CD14-positive monocyte (primary cell): ENCODE data around the gene ADH1C. TPM values are rescaled to one million over a fixed set of nuclear protein-coding genes. Genes with fewer than 3 reads are reported as not detected.

Experiments
- DNase-seq, 3 donors: peaks; one replicate each; pipeline ENCODE4 v3.0.0-alpha.2; 2011 to 2022
- H2AFZ ChIP-seq: 2 replicates; pipeline ENCODE4 v1.6.0; 2012; ENCODE audit warnings: mild to moderate bottlenecking, low read depth, low read length, inconsistent platforms; ENCODE audit not compliant: insufficient read depth, poor library complexity, severe bottlenecking
- H3K27ac ChIP-seq, 2 donors: 1 replicate in 1 of 2; 2 replicates in 1 of 2; pipeline ENCODE4 v1.5.1; 2012 to 2013; ENCODE audit warnings: low read length in 2 of 2, control low read depth in 1 of 2, inconsistent platforms in 1 of 2, low read depth in 1 of 2, mild to moderate bottlenecking in 1 of 2
- H3K27me3 ChIP-seq, 2 donors: one replicate each; pipeline versions ENCODE4 v1.6.0 to v1.6.1; 2011 to 2013; ENCODE audit warnings: low read length in 2 of 2; ENCODE audit not compliant: control insufficient read depth in 2 of 2, insufficient read depth in 2 of 2
- H3K36me3 ChIP-seq, 2 donors: replicated peaks in 1 of 2; 1 replicate in 1 of 2; 2 replicates in 1 of 2; pipeline versions ENCODE4 v1.5.1 to v1.6.1; 2012 to 2013; ENCODE audit warnings: low read length in 2 of 2, control low read depth in 1 of 2, inconsistent platforms in 1 of 2, mild to moderate bottlenecking in 1 of 2; ENCODE audit not compliant: insufficient read depth in 2 of 2, control insufficient read depth in 1 of 2
- H3K4me1 ChIP-seq, 2 donors: 1 replicate in 1 of 2; 2 replicates in 1 of 2; pipeline versions ENCODE4 v1.5.1 to v1.6.1; 2012 to 2013; ENCODE audit warnings: low read length in 2 of 2, control low read depth in 1 of 2, inconsistent platforms in 1 of 2, mild to moderate bottlenecking in 1 of 2, moderate library complexity in 1 of 2; ENCODE audit not compliant: insufficient read depth in 2 of 2, control insufficient read depth in 1 of 2
- H3K4me2 ChIP-seq: replicated peaks from 2 replicates; pipeline ENCODE3; 2012; ENCODE audit warnings: low read length, moderate library complexity, mild to moderate bottlenecking; ENCODE audit not compliant: poor library complexity, severe bottlenecking; ENCODE audit errors: extremely low read depth
- H3K4me3 ChIP-seq, 3 experiments: fragments of 200-600 bp in 1 of 3; sonication (generic) in 1 of 3; replicated peaks in 1 of 3; 1 replicate in 2 of 3; 2 replicates in 1 of 3; pipeline ENCODE4 v1.5.1; 2011 to 2013; ENCODE audit warnings: low read length in 3 of 3, mild to moderate bottlenecking in 3 of 3, control low read depth in 2 of 3, low read depth in 2 of 3, inconsistent platforms in 1 of 3, moderate library complexity in 1 of 3
- H3K79me2 ChIP-seq: 2 replicates; pipeline ENCODE4 v1.6.0; 2012; ENCODE audit warnings: mild to moderate bottlenecking, control low read depth, inconsistent platforms, low read length, moderate library complexity; ENCODE audit not compliant: insufficient read depth
- H3K9ac ChIP-seq: 2 replicates; pipeline ENCODE4 v1.6.0; 2017; ENCODE audit warnings: low read length, mild to moderate bottlenecking; ENCODE audit not compliant: insufficient read depth, poor library complexity, severe bottlenecking
- H3K9me3 ChIP-seq, 2 donors: replicated peaks in 1 of 2; 1 replicate in 1 of 2; 2 replicates in 1 of 2; pipeline versions ENCODE4 v1.5.1 to v1.6.1; 2012 to 2013; ENCODE audit warnings: low read length in 2 of 2, control low read depth in 1 of 2; ENCODE audit not compliant: control insufficient read depth in 1 of 2, insufficient read depth in 1 of 2
- H4K20me1 ChIP-seq: 2 replicates; pipeline ENCODE4 v1.6.0; 2012; ENCODE audit warnings: mild to moderate bottlenecking, low read length, control low read depth, moderate library complexity; ENCODE audit not compliant: insufficient read depth
- H3K27ac Mint-ChIP-seq, 7 donors: one replicate each; pipeline ENCODE4 v1.8.0; 2020; ENCODE audit warnings: mild to moderate bottlenecking in 7 of 7, mixed read lengths in 7 of 7, moderate library complexity in 6 of 7, inconsistent platforms in 2 of 7
- H3K27me3 Mint-ChIP-seq, 3 donors: one replicate each; pipeline ENCODE4 v1.8.0; 2021 to 2022; ENCODE audit warnings: low read depth in 3 of 3, mild to moderate bottlenecking in 3 of 3, mixed read lengths in 3 of 3, moderate library complexity in 3 of 3, inconsistent platforms in 1 of 3
- H3K36me3 Mint-ChIP-seq, 2 donors: one replicate each; pipeline ENCODE4 v1.8.0; 2020; ENCODE audit warnings: mixed read lengths in 2 of 2, inconsistent platforms in 1 of 2, mild to moderate bottlenecking in 1 of 2
- H3K4me1 Mint-ChIP-seq: one replicate; pipeline ENCODE4 v1.8.0; 2020; ENCODE audit warnings: mild to moderate bottlenecking, mixed read lengths
- H3K4me3 Mint-ChIP-seq, 2 donors: one replicate each; pipeline ENCODE4 v1.8.0; 2020; ENCODE audit warnings: mild to moderate bottlenecking in 2 of 2, mixed read lengths in 2 of 2, moderate library complexity in 1 of 2
- H3K9me3 Mint-ChIP-seq, 7 donors: one replicate each; pipeline ENCODE4 v1.8.0; 2020 to 2022; ENCODE audit warnings: mixed read lengths in 7 of 7, mild to moderate bottlenecking in 6 of 7, moderate library complexity in 6 of 7, inconsistent platforms in 2 of 7
- CTCF ChIP-seq: fragments of 200-600 bp; IDR thresholded peaks from one replicate; pipeline ENCODE4 v1.8.0; 2022; ENCODE audit warnings: antibody characterized with exemption, mild to moderate bottlenecking
- WGBS: methylation state at CpG from one replicate; pipeline ENCODE4 v1.1.5; 2013; ENCODE audit warnings: missing lambda C conversion rate; ENCODE audit not compliant: insufficient coverage; 5-methylcytosine and 5-hydroxymethylcytosine counted together
- intact Hi-C, 2 donors: fragments of 100-400 bp; cut with micrococcal nuclease; formaldehyde crosslinking; loops; one replicate each; pipeline versions ENCODE4 v1.15.0 to v1.15.1; 2023
- polyA plus RNA-seq, 3 donors: library from polyadenylated mRNA; depleted of rRNA in 1 of 3; unstranded in 2 of 3; stranded (reverse) in 1 of 3; fragments of 300-500 nt in 2 of 3; fragments of >200 nt in 1 of 3; fragmentation: Illumina TruSeq in 2 of 3; gene quantifications; 1 replicate in 2 of 3; 2 replicates in 1 of 3; pipeline ENCODE4 v1.2.3, GENCODE V29; 2012 to 2021

Gene ADH1C
- polyA plus RNA-seq, 3 donors = not detected

GRCh38 chr4:99317354-99317753, 35.2 kb downstream of the ADH1C start:
- H3K27ac ChIP-seq = no peak overlapping the region
- Mint-ChIP-seq H3K4me1 (no peaks in the 10 kb centered on the region), H3K27ac (no peak overlapping the region), H3K4me3 (no peak overlapping the region), H3K27me3 (peaks cover 0 to 1% (median 0%) of the 10 kb centered on the region in 3 donors), H3K9me3 (peaks cover 0 to 7% (median 3%) of the 10 kb centered on the region in 7 donors), H3K36me3 (no peaks in the 10 kb centered on the region)
- H2AFZ ChIP-seq = no peak overlapping the region
- H3K27me3 ChIP-seq = no peaks in the 10 kb centered on the region
- no peaks in the 10 kb centered on the region for H3K36me3 ChIP-seq
- intact Hi-C loops = no loop called here
- no peak overlapping the region for H3K9ac ChIP-seq
- no peak overlapping the region for H3K4me2 ChIP-seq
- H3K79me2 ChIP-seq = no peaks in the 10 kb centered on the region
- no peak for TF ChIP-seq CTCF
- H3K4me3 ChIP-seq = no peak overlapping the region
- H3K9me3 ChIP-seq = no peaks in the 10 kb centered on the region
- 93% methylated on average over 2 of the region's 3 CpGs for WGBS
- no peak for DNase-seq
- H3K4me1 ChIP-seq = no peaks in the 10 kb centered on the region
- no peaks in the 10 kb centered on the region for H4K20me1 ChIP-seq

GRCh38 chr4:99315839-99316238, 36.7 kb downstream of the ADH1C start:
- no peak overlapping the region for H3K27ac Mint-ChIP-seq
- Histone ChIP-seq H3K4me3 (no peak overlapping the region), H3K79me2 (no peaks in the 10 kb centered on the region), H3K4me2 (no peak overlapping the region), H3K9me3 (no peaks in the 10 kb centered on the region), H3K9ac (no peak overlapping the region), H3K27me3 (no peaks in the 10 kb centered on the region), H3K4me1 (no peaks in the 10 kb centered on the region), H2AFZ (no peak overlapping the region), H3K27ac (no peak overlapping the region), H3K36me3 (no peaks in the 10 kb centered on the region), H4K20me1 (no peaks in the 10 kb centered on the region)
- intact Hi-C loops = no loop called here
- peaks cover 0 to 5% (median 3%) of the 10 kb centered on the region in 7 donors for H3K9me3 Mint-ChIP-seq
- H3K27me3 Mint-ChIP-seq = peaks cover 0 to 1% (median 0%) of the 10 kb centered on the region in 3 donors
- no peak for DNase-seq
- H3K4me1 Mint-ChIP-seq = no peaks in the 10 kb centered on the region
- no peak overlapping the region for H3K4me3 Mint-ChIP-seq
- H3K36me3 Mint-ChIP-seq = no peaks in the 10 kb centered on the region
- no peak for TF ChIP-seq CTCF
- WGBS = 79% methylated on average over 2 of the region's 6 CpGs
